DND-41 (cell line): Measurements from ENCODE around the gene GLCCI1.

Experiments
- ATAC-seq: fragments of 200-7000 bp; cut with Tn5 transposase; 3 replicates; pipeline ENCODE4 v1.9.1; 2021; ENCODE audit warnings: low read depth; ENCODE audit not compliant: insufficient read depth
- DNase-seq: peaks from one replicate; pipeline ENCODE4 v3.0.0-alpha.2; 2020
- H2AFZ ChIP-seq: 2 replicates; pipeline ENCODE4 v1.6.0; 2012; ENCODE audit warnings: low read depth, low read length
- H3K27ac ChIP-seq: 2 replicates; pipeline ENCODE4 v1.5.1; 2012; ENCODE audit warnings: low read length, inconsistent platforms
- H3K27me3 ChIP-seq: fragments of 200-600 bp; sonication (generic); 2 replicates; pipeline ENCODE4 v1.6.0; 2012; ENCODE audit warnings: low read length, mild to moderate bottlenecking, inconsistent platforms; ENCODE audit not compliant: insufficient read depth, poor library complexity
- H3K36me3 ChIP-seq: 2 replicates; pipeline ENCODE4 v1.5.1; 2012; ENCODE audit warnings: low read length, inconsistent platforms; ENCODE audit not compliant: insufficient read depth
- H3K4me1 ChIP-seq: 2 replicates; pipeline ENCODE4 v1.5.1; 2012; ENCODE audit warnings: mild to moderate bottlenecking, low read length; ENCODE audit not compliant: insufficient read depth
- H3K4me2 ChIP-seq: 2 replicates; pipeline ENCODE4 v1.6.0; 2012; ENCODE audit warnings: mild to moderate bottlenecking, moderate library complexity, low read length, inconsistent platforms; ENCODE audit not compliant: insufficient read depth
- H3K4me3 ChIP-seq, 2 experiments: fragments of 200-600 bp in 1 of 2; shearing (Covaris generic) in 1 of 2; 2 replicates each; pipeline ENCODE4 v1.5.1; 2012 to 2016; ENCODE audit warnings: inconsistent platforms in 2 of 2, low read length in 2 of 2, mild to moderate bottlenecking in 2 of 2, low read depth in 1 of 2, moderate library complexity in 1 of 2
- H3K79me2 ChIP-seq: 2 replicates; pipeline ENCODE4 v1.6.0; 2012; ENCODE audit warnings: low read length, inconsistent platforms; ENCODE audit not compliant: insufficient read depth
- H3K9ac ChIP-seq: 2 replicates; pipeline ENCODE4 v1.6.0; 2012; ENCODE audit warnings: low read depth, mild to moderate bottlenecking, inconsistent platforms, low read length, moderate library complexity
- H3K9me3 ChIP-seq: 2 replicates; pipeline ENCODE4 v1.5.1; 2012; ENCODE audit warnings: low read length, moderate library complexity, mild to moderate bottlenecking, inconsistent platforms; ENCODE audit not compliant: insufficient read depth, severe bottlenecking
- H4K20me1 ChIP-seq: 2 replicates; pipeline ENCODE4 v1.6.0; 2012; ENCODE audit warnings: low read length; ENCODE audit not compliant: insufficient read depth
- EZH2 ChIP-seq: IDR thresholded peaks from 3 replicates; pipeline ENCODE4 v1.6.1; 2012; ENCODE audit warnings: borderline replicate concordance, low read depth, mild to moderate bottlenecking, moderate library complexity, low read length, inconsistent platforms; ENCODE audit not compliant: severe bottlenecking
- TF ChIP-seq, protein P1 (sequence below): IDR thresholded peaks from 2 replicates; pipeline ENCODE4 v1.5.1; 2012; ENCODE audit warnings: borderline replicate concordance, low read length, moderate library complexity, mild to moderate bottlenecking; ENCODE audit not compliant: poor library complexity, severe bottlenecking; ENCODE audit errors: extremely low read depth

Gene GLCCI1

DNA sequence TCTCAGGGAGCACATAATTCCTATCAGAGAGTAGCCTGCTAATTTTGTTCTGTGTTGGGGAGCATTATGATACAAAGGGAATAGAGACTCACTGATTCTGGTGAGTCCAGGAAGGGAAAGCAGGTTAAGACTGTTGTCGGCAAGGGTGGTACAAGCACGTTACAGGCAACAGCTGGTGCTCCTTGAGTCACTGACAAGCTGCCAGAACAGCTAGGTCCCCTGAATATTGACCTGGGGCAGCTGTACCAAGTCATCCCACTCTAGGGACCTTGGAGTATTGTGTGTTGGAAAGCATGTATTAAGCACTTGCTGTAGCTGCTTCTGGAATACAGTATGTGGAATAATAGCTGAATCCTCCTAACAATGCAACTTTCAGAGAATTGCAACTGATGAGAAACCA is 37.0 kb upstream of the GLCCI1 start:
- no peaks in the 10 kb centered on the region for H3K36me3 ChIP-seq
- H3K4me1 ChIP-seq = peaks cover 17% of the 10 kb centered on the region
- TF ChIP-seq, protein P1, sequence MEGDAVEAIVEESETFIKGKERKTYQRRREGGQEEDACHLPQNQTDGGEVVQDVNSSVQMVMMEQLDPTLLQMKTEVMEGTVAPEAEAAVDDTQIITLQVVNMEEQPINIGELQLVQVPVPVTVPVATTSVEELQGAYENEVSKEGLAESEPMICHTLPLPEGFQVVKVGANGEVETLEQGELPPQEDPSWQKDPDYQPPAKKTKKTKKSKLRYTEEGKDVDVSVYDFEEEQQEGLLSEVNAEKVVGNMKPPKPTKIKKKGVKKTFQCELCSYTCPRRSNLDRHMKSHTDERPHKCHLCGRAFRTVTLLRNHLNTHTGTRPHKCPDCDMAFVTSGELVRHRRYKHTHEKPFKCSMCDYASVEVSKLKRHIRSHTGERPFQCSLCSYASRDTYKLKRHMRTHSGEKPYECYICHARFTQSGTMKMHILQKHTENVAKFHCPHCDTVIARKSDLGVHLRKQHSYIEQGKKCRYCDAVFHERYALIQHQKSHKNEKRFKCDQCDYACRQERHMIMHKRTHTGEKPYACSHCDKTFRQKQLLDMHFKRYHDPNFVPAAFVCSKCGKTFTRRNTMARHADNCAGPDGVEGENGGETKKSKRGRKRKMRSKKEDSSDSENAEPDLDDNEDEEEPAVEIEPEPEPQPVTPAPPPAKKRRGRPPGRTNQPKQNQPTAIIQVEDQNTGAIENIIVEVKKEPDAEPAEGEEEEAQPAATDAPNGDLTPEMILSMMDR = no peak
- TF ChIP-seq EZH2 = no peak
- H4K20me1 ChIP-seq = no peaks in the 10 kb centered on the region
- no peak overlapping the region for H2AFZ ChIP-seq
- H3K4me2 ChIP-seq = no peak overlapping the region
- no peak overlapping the region for H3K27ac ChIP-seq
- no peak for DNase-seq
- no peak overlapping the region for H3K9ac ChIP-seq
- no peak overlapping the region for H3K4me3 ChIP-seq
- ATAC-seq = no peak
- H3K27me3 ChIP-seq = no peaks in the 10 kb centered on the region
- no peaks in the 10 kb centered on the region for H3K79me2 ChIP-seq
- peaks cover 2% of the 10 kb centered on the region for H3K9me3 ChIP-seq

DNA sequence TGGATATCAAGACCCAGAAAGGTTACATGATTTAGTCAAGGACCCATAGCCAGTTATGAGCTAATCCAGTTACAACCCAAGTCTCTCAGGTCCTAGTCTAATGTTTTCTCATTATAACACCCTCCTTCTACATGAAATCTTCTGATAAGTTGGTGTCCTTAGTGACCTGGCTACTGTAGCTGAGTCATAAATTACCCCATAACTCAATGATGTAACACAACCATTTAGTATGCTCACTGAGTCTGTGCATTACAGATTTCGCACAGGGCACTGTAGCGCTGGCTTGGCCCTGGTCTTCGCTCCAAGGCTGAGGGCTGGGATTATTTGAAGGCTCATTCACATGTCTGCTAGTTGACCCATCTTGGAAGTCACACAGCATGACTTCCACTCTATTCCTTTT is 36.0 kb upstream of the GLCCI1 start:
- H3K27me3 ChIP-seq = no peaks in the 10 kb centered on the region
- H3K27ac ChIP-seq = no peak overlapping the region
- H3K79me2 ChIP-seq = no peaks in the 10 kb centered on the region
- no peak overlapping the region for H3K4me2 ChIP-seq
- TF ChIP-seq, protein P1 = no peak
- TF ChIP-seq EZH2 = no peak
- H4K20me1 ChIP-seq = no peaks in the 10 kb centered on the region
- H3K9me3 ChIP-seq = peaks cover 2% of the 10 kb centered on the region
- peaks cover 17% of the 10 kb centered on the region for H3K4me1 ChIP-seq
- H3K9ac ChIP-seq = no peak overlapping the region
- no peak overlapping the region for H3K4me3 ChIP-seq
- ATAC-seq = no peak
- DNase-seq = no peak
- no peak overlapping the region for H2AFZ ChIP-seq
- no peaks in the 10 kb centered on the region for H3K36me3 ChIP-seq

DNA sequence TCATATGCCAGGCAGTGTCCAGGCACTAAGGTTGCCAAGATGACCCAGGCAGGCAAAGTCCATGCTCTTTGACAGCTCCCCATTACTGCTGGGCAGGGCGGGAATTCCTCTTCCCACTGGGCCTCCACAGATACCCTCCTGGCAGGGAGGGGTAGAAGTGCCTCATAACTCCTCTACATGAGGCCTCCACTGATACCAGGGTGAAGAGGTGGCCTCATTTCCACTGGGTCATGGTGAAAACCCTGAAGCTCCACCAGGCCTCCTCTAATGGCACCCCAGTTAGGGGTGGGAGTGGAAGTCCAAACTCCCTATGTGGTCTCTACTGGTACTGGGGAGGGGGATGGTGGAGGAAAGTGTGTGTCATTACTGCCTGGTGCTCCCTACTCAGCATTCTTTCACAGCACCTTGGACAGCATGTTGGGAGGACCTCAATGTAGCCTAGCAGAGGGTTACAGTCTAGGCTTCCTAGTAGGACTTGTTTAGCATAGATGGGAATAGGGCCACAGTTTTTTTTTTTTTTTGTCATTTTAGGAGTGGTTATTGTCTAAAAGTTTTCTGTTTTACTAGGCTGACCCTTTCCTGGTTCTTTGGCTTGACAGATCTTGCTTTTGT is 34.6 kb upstream of the GLCCI1 start:
- H3K9me3 ChIP-seq = no peaks in the 10 kb centered on the region
- ATAC-seq (peak; percentile 66; the same call in 2 of the 3 replicates), DNase-seq (no peak)
- no peaks in the 10 kb centered on the region for H3K27me3 ChIP-seq
- no peaks in the 10 kb centered on the region for H3K36me3 ChIP-seq
- H3K4me1 ChIP-seq = peaks cover 17% of the 10 kb centered on the region
- peak overlapping the region; percentile 11; the same call in 1 of the 2 replicates for H3K27ac ChIP-seq
- no peak overlapping the region for H3K4me2 ChIP-seq
- no peaks in the 10 kb centered on the region for H4K20me1 ChIP-seq
- H3K79me2 ChIP-seq = no peaks in the 10 kb centered on the region
- H3K9ac ChIP-seq = no peak overlapping the region
- H3K4me3 ChIP-seq = no peak overlapping the region
- TF ChIP-seq, protein P1 = no peak
- TF ChIP-seq EZH2 = no peak
- H2AFZ ChIP-seq = no peak overlapping the region

DNA sequence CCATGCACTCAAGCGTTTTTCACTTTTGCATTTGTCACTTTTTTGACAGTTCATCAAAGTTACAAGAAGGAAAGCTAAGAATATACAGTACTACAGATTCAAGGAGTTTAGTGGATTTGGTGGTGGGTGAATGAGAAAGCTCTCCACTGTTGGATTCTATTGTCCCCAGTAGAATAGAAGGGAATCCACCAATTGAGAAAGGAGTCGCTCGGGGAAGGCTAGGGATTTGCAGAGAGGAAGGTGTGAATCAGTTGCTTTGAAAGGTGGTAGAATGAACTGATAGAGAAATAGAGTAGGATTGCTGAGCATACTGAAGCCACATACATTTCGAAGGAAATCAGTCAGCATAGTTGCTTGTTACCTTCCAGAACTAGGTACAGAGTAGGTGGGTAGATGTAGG is 33.7 kb upstream of the GLCCI1 start:
- Histone ChIP-seq H3K4me3 (no peak overlapping the region), H3K27ac (no peak overlapping the region), H4K20me1 (no peaks in the 10 kb centered on the region), H3K9ac (no peak overlapping the region), H3K79me2 (no peaks in the 10 kb centered on the region), H3K9me3 (no peaks in the 10 kb centered on the region), H3K4me2 (no peak overlapping the region), H3K36me3 (no peaks in the 10 kb centered on the region), H2AFZ (no peak overlapping the region), H3K4me1 (peaks cover 17% of the 10 kb centered on the region), H3K27me3 (no peaks in the 10 kb centered on the region)
- ATAC-seq (no peak), DNase-seq (no peak)
- TF ChIP-seq, protein P1 = no peak
- no peak for TF ChIP-seq EZH2
